ENCODE data around the gene CADPS.

The CADPS gene

GRCh38 chr3:62546266-62546665 lies 328.9 kb downstream of the CADPS start:
- TF ChIP-seq CREB5 (CRISPR knock-in tag; IDR thresholded peaks at IDR 0.05; ENCODE audit: low read depth) (no peak), BACH2 (CRISPR knock-in tag; IDR thresholded peaks at IDR 0.05; ENCODE audit: borderline replicate concordance) (no peak), ESRRG (CRISPR knock-in tag; IDR thresholded peaks at IDR 0.05) (no peak), CSDC2 (CRISPR knock-in tag; IDR thresholded peaks at IDR 0.05) (no peak), RARB (CRISPR knock-in tag; IDR thresholded peaks at IDR 0.05) (no peak)
- ATAC-seq, result no peak

GRCh38 chr3:62542185-62542584 lies 333.0 kb downstream of the CADPS start:
- no peak for TF ChIP-seq TOX (CRISPR knock-in tag; IDR thresholded peaks at IDR 0.05; ENCODE audit: borderline replicate concordance)
- TF ChIP-seq ZNF70 (CRISPR knock-in tag; IDR thresholded peaks at IDR 0.05), result no peak
- TF ChIP-seq, protein P1, sequence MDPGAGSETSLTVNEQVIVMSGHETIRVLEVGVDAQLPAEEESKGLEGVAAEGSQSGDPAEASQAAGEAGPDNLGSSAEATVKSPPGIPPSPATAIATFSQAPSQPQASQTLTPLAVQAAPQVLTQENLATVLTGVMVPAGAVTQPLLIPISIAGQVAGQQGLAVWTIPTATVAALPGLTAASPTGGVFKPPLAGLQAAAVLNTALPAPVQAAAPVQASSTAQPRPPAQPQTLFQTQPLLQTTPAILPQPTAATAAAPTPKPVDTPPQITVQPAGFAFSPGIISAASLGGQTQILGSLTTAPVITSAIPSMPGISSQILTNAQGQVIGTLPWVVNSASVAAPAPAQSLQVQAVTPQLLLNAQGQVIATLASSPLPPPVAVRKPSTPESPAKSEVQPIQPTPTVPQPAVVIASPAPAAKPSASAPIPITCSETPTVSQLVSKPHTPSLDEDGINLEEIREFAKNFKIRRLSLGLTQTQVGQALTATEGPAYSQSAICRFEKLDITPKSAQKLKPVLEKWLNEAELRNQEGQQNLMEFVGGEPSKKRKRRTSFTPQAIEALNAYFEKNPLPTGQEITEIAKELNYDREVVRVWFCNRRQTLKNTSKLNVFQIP (CRISPR knock-in tag; IDR thresholded peaks at IDR 0.05; ENCODE audit: borderline replicate concordance, low read depth), result no peak
- TF ChIP-seq ISL1 (CRISPR knock-in tag; IDR thresholded peaks at IDR 0.05), result no peak
- TF ChIP-seq, protein P2, sequence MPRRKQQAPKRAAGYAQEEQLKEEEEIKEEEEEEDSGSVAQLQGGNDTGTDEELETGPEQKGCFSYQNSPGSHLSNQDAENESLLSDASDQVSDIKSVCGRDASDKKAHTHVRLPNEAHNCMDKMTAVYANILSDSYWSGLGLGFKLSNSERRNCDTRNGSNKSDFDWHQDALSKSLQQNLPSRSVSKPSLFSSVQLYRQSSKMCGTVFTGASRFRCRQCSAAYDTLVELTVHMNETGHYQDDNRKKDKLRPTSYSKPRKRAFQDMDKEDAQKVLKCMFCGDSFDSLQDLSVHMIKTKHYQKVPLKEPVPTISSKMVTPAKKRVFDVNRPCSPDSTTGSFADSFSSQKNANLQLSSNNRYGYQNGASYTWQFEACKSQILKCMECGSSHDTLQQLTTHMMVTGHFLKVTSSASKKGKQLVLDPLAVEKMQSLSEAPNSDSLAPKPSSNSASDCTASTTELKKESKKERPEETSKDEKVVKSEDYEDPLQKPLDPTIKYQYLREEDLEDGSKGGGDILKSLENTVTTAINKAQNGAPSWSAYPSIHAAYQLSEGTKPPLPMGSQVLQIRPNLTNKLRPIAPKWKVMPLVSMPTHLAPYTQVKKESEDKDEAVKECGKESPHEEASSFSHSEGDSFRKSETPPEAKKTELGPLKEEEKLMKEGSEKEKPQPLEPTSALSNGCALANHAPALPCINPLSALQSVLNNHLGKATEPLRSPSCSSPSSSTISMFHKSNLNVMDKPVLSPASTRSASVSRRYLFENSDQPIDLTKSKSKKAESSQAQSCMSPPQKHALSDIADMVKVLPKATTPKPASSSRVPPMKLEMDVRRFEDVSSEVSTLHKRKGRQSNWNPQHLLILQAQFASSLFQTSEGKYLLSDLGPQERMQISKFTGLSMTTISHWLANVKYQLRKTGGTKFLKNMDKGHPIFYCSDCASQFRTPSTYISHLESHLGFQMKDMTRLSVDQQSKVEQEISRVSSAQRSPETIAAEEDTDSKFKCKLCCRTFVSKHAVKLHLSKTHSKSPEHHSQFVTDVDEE (CRISPR knock-in tag; IDR thresholded peaks at IDR 0.05), result no peak
- TF ChIP-seq TCF4 (CRISPR knock-in tag; IDR thresholded peaks at IDR 0.05; ENCODE audit: borderline replicate concordance), result no peak
- TF ChIP-seq RARB (CRISPR knock-in tag; IDR thresholded peaks at IDR 0.05), result no peak
- no peak for TF ChIP-seq ZC3H10 (CRISPR knock-in tag; IDR thresholded peaks at IDR 0.05)
- no peak for TF ChIP-seq ARNTL (CRISPR knock-in tag; IDR thresholded peaks at IDR 0.05; ENCODE audit: borderline replicate concordance, low read depth)
- TF ChIP-seq PPARA (CRISPR knock-in tag; IDR thresholded peaks at IDR 0.05; ENCODE audit: borderline replicate concordance), result no peak
- no peak for TF ChIP-seq ZFP3 (CRISPR knock-in tag; IDR thresholded peaks at IDR 0.05)
- no peak for TF ChIP-seq ESRRG (CRISPR knock-in tag; IDR thresholded peaks at IDR 0.05)
- no peak for TF ChIP-seq CSDC2 (CRISPR knock-in tag; IDR thresholded peaks at IDR 0.05)
- TF ChIP-seq SNAI2 (CRISPR knock-in tag; IDR thresholded peaks at IDR 0.05), result no peak
- no peak for TF ChIP-seq ZNF8 (CRISPR knock-in tag; IDR thresholded peaks at IDR 0.05)
- no peak for TF ChIP-seq CREB5 (CRISPR knock-in tag; IDR thresholded peaks at IDR 0.05; ENCODE audit: low read depth)
- no peak for TF ChIP-seq ZNF565 (CRISPR knock-in tag; conservative IDR thresholded peaks at IDR 0.05; ENCODE audit: low read depth)
- TF ChIP-seq GLIS3 (CRISPR knock-in tag; IDR thresholded peaks at IDR 0.05), result no peak
- no peak for TF ChIP-seq ZFP30 (CRISPR knock-in tag; IDR thresholded peaks at IDR 0.05)
- ATAC-seq, result no peak

DNA sequence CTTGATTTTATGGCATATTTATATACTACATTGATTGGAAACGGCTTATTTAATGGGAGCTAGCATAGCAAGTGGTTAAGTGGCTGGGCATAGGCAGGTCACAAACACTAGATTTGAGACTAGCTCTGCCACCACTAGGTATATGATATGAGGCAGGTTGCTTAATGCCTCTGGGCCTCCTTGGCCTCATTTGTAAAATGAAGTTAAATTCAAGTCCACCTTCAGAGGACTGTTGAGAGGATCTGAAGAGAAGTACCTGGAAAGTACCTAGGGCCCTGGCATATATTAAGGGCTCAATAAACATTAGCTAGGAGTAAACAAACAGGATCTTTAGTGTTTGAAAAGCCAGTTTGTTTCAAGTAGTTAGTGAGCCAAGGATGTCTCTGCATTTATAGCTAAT lies 335.5 kb downstream of the CADPS start:
- TF ChIP-seq ZNF565 (CRISPR knock-in tag; conservative IDR thresholded peaks at IDR 0.05; ENCODE audit: low read depth) (no peak), ZNF70 (CRISPR knock-in tag; IDR thresholded peaks at IDR 0.05) (no peak), ISL1 (CRISPR knock-in tag; IDR thresholded peaks at IDR 0.05) (no peak), OSR1 (CRISPR knock-in tag; IDR thresholded peaks at IDR 0.05) (no peak), BACH2 (CRISPR knock-in tag; IDR thresholded peaks at IDR 0.05; ENCODE audit: borderline replicate concordance) (no peak), ZFP30 (CRISPR knock-in tag; IDR thresholded peaks at IDR 0.05) (no peak), CSRNP3 (CRISPR knock-in tag; IDR thresholded peaks at IDR 0.05) (no peak)
- ATAC-seq, result no peak
